ENCODE results near the gene ZNRF1.

The ZNRF1 gene

GRCh38 chr16:75100603-75100990 lies 101.8 kb downstream of the ZNRF1 start:
- no peak for DNase-seq

- no peak for DNase-seq
Measured at GRCh38 chr16:75101635-75102034, 102.8 kb downstream of the ZNRF1 start.

- DNase-seq: no peak
Measured at GRCh38 chr16:75102595-75102994, 103.8 kb downstream of the ZNRF1 start.

GRCh38 chr16:75103994-75104393 lies 105.2 kb downstream of the ZNRF1 start:
- no peak for DNase-seq

GRCh38 chr16:75104836-75105235 lies 106.0 kb downstream of the ZNRF1 start:
- DNase-seq: no peak

GRCh38 chr16:75105306-75106061 lies 106.7 kb downstream of the ZNRF1 start:
- DNase-seq: no peak

- DNase-seq: no peak
Measured at GRCh38 chr16:75106351-75107274, 107.8 kb downstream of the ZNRF1 start.

- no peak for DNase-seq
Measured at GRCh38 chr16:75107505-75107904, 108.7 kb downstream of the ZNRF1 start.

GRCh38 chr16:75108792-75109731 lies 110.2 kb downstream of the ZNRF1 start:
- peak; percentile 71 for DNase-seq

GRCh38 chr16:75109732-75110243 lies 111.0 kb downstream of the ZNRF1 start:
- no peak for DNase-seq

GRCh38 chr16:75110637-75111513 lies 112.1 kb downstream of the ZNRF1 start:
- peak; percentile 79 for DNase-seq

GRCh38 chr16:75111514-75111940 lies 112.7 kb downstream of the ZNRF1 start:
- DNase-seq: no peak

- DNase-seq: no peak
Measured at GRCh38 chr16:75111961-75112733, 113.3 kb downstream of the ZNRF1 start.

GRCh38 chr16:75112734-75113491 lies 114.1 kb downstream of the ZNRF1 start:
- DNase-seq: no peak

GRCh38 chr16:75113541-75114121 lies 114.8 kb downstream of the ZNRF1 start:
- DNase-seq: no peak

GRCh38 chr16:75114179-75114945 lies 115.5 kb downstream of the ZNRF1 start:
- no peak for DNase-seq

- no peak for DNase-seq
Measured at GRCh38 chr16:75114946-75115825, 116.4 kb downstream of the ZNRF1 start.

Data from activated gamma-delta T cell treated with Interleukin-2 at 50 U/mL for 16 hours (primary cell).